Gastroesophageal sphincter (tissue), 4 donors: ENCODE results near the gene PAQR3. TPM values are rescaled to one million over a fixed set of nuclear protein-coding genes. Genes with fewer than 3 reads are reported as not detected.
"Not testable (repeated sequence)": the region's sequence is repeated elsewhere in the genome, so short reads cannot be mapped to it uniquely, and the experiment has no call there.

Experiments
- ATAC-seq: fragments of 150-250 bp; one replicate; pipeline ENCODE4 v1.9.1; 2016; ENCODE audit warnings: mild to moderate bottlenecking, moderate library complexity
- H3K27ac ChIP-seq, 4 donors: fragments of 200-600 bp; sonication (generic) in 3 of 4; 1 replicate in 3 of 4; 2 replicates in 1 of 4; pipeline ENCODE4 v1.5.1; 2016 to 2019
- H3K27me3 ChIP-seq: fragments of 200-600 bp; sonication (generic); one replicate; pipeline ENCODE4 v1.5.1; 2019
- H3K36me3 ChIP-seq, 2 donors: fragments of 200-600 bp; sonication (generic); one replicate each; pipeline ENCODE4 v1.5.1; 2019; ENCODE audit warnings: control low read depth in 1 of 2
- H3K4me1 ChIP-seq, 3 donors: fragments of 200-600 bp; sonication (generic); 1 replicate in 2 of 3; 2 replicates in 1 of 3; pipeline ENCODE4 v1.5.1; 2016 to 2019; ENCODE audit warnings: control low read depth in 2 of 3
- H3K4me3 ChIP-seq, 2 donors: fragments of 200-600 bp; sonication (generic); one replicate each; pipeline ENCODE4 v1.5.1; 2019; ENCODE audit warnings: mild to moderate bottlenecking in 1 of 2, moderate library complexity in 1 of 2
- H3K9me3 ChIP-seq, 3 donors: fragments of 200-600 bp; sonication (generic); one replicate each; pipeline ENCODE4 v1.5.1; 2017 to 2019; ENCODE audit warnings: control low read depth in 2 of 3
- CTCF ChIP-seq, 4 experiments: fragments of 200-600 bp in 2 of 4; fragments of 450-650 bp in 2 of 4; sonication (generic) in 1 of 4; IDR thresholded peaks; one replicate each; pipeline ENCODE4 v1.5.1; 2017 to 2019; ENCODE audit warnings: antibody characterized with exemption in 4 of 4, mild to moderate bottlenecking in 2 of 4, moderate library complexity in 2 of 4
- EP300 ChIP-seq: sonication (generic); formaldehyde crosslinking; IDR thresholded peaks from one replicate; pipeline ENCODE4 v1.6.1; 2017; ENCODE audit warnings: antibody characterized with exemption, mild to moderate bottlenecking
- POLR2A ChIP-seq, 2 donors: fragments of 450-650 bp; IDR thresholded peaks; one replicate each; pipeline ENCODE4 v1.6.1; 2017; ENCODE audit warnings: antibody characterized with exemption in 2 of 2, mild to moderate bottlenecking in 2 of 2, moderate library complexity in 1 of 2
- POLR2AphosphoS5 ChIP-seq: sonication (generic); formaldehyde crosslinking; IDR thresholded peaks from one replicate; pipeline ENCODE4 v1.6.1; 2017; ENCODE audit warnings: antibody characterized with exemption
- WGBS, 2 donors: methylation state at CpG; one replicate each; pipeline ENCODE4 v1.1.5; 2018; ENCODE audit warnings: low coverage in 1 of 2; 5-methylcytosine and 5-hydroxymethylcytosine counted together
- total RNA-seq, 4 donors: library from RNA; depleted of rRNA; stranded (reverse); fragments of >200 nt; gene quantifications; one replicate each; pipeline ENCODE4 v1.1.0, GENCODE V29; 2016

The PAQR3 gene
- total RNA-seq, 4 donors from 2014 or later, result 22.8 to 76.0 (median 48.0) TPM

- Histone ChIP-seq H3K27me3 (no peaks in the 10 kb centered on the region), H3K4me3 (no peak overlapping the region), H3K9me3 (no peaks in the 10 kb centered on the region), H3K36me3 (peaks cover 0 to 61% of the 10 kb centered on the region in 2 donors), H3K27ac (no peak overlapping the region), H3K4me1 (no peaks in the 10 kb centered on the region)
- WGBS, 2 donors, result 92 to 100% methylated on average over 1 of the region's 1 CpG
- TF ChIP-seq EP300 (no peak), POLR2A (IDR thresholded peaks at IDR 0.05) (no peak), CTCF (IDR thresholded peaks at IDR 0.05) (no peak), POLR2AphosphoS5 (no peak)
- no peak for ATAC-seq
Observed at GRCh38 chr4:78878031-78878430, 61.2 kb downstream of the PAQR3 start.

- H3K9me3 ChIP-seq, result no peaks in the 10 kb centered on the region
- H3K36me3 ChIP-seq, result peaks cover 6 to 74% of the 10 kb centered on the region in 2 donors
- no peak overlapping the region for H3K27ac ChIP-seq
- ATAC-seq, result no peak
- no peak for TF ChIP-seq POLR2AphosphoS5
- no peak for TF ChIP-seq CTCF (IDR thresholded peaks at IDR 0.05)
- no peak for TF ChIP-seq EP300
- no peak for TF ChIP-seq POLR2A (IDR thresholded peaks at IDR 0.05)
- WGBS, 2 donors, result 87 to 91% methylated on average over 5 of the region's 5 CpGs
- H3K4me3 ChIP-seq, result no peak overlapping the region
- H3K27me3 ChIP-seq, result no peaks in the 10 kb centered on the region
- H3K4me1 ChIP-seq, result no peaks in the 10 kb centered on the region
Observed at GRCh38 chr4:78876568-78877320, 62.5 kb downstream of the PAQR3 start.

GRCh38 chr4:78870056-78870455 lies 69.2 kb downstream of the PAQR3 start:
- TF ChIP-seq POLR2A (IDR thresholded peaks at IDR 0.05) (no peak), CTCF (IDR thresholded peaks at IDR 0.05) (no peak), POLR2AphosphoS5 (no peak), EP300 (no peak)
- no peak for ATAC-seq
- no peaks in the 10 kb centered on the region for H3K9me3 ChIP-seq
- no peak overlapping the region for H3K27ac ChIP-seq
- H3K36me3 ChIP-seq, result peaks cover 6 to 91% of the 10 kb centered on the region in 2 donors
- H3K4me1 ChIP-seq, result no peaks in the 10 kb centered on the region
- H3K27me3 ChIP-seq, result no peaks in the 10 kb centered on the region
- no peak overlapping the region for H3K4me3 ChIP-seq

- ATAC-seq, H3K4me3 ChIP-seq, H3K27me3 ChIP-seq, H3K9me3 ChIP-seq, H3K4me1 ChIP-seq, H3K27ac ChIP-seq: not testable (repeated sequence)
- WGBS, 2 donors, result 70 to 94% methylated on average over 2 to 5 of the region's 5 CpGs
- peaks cover 6 to 78% of the 10 kb centered on the region in 2 donors for H3K36me3 ChIP-seq
Observed at GRCh38 chr4:78868712-78869111, 70.5 kb downstream of the PAQR3 start.

GRCh38 chr4:78865451-78865850 lies 73.8 kb downstream of the PAQR3 start:
- Histone ChIP-seq H3K4me1 (peaks cover 0 to 7% (median 0%) of the 10 kb centered on the region in 3 donors), H3K27ac (no peak overlapping the region), H3K9me3 (no peaks in the 10 kb centered on the region), H3K27me3 (no peaks in the 10 kb centered on the region), H3K4me3 (no peak overlapping the region), H3K36me3 (peaks cover 0 to 45% of the 10 kb centered on the region in 2 donors)
- ATAC-seq, result no peak
- no peak for TF ChIP-seq EP300
- no peak for TF ChIP-seq POLR2AphosphoS5
- no peak for TF ChIP-seq CTCF (IDR thresholded peaks at IDR 0.05)
- TF ChIP-seq POLR2A (IDR thresholded peaks at IDR 0.05), result no peak
- WGBS, 2 donors, result 61 to 100% methylated on average over 1 to 2 of the region's 2 CpGs
